ENCODE measurements around the gene ABTB2. TPM values are rescaled to one million over a fixed set of nuclear protein-coding genes. Genes with fewer than 3 reads are reported as not detected.

ABTB2 gene
- total and polyA plus RNA-seq, 2 of the 8 experiments (the other 6 are each of a cell fraction or from before 2014, with no cell fraction given): 7.7 to 10.2 TPM

- ChIA-PET CTCF (ENCODE audit: partially characterized antibody) (interaction anchor here (0.6 to 2.2 kb wide), 5 partner anchors 9 to 104 kb away, joined by 3 to 9 read pairs (median 4); no protein-coding TSS in a partner anchor), POLR2A (ENCODE audit: partially characterized antibody) (no interaction called here)
- H3K4me2 ChIP-seq (ENCODE audit: insufficient read depth in 1 of 2, low read depth in 2 of 2, low read length in 2 of 2): no peak overlapping the region
- FAIRE-seq: no peak
- no peak overlapping the region for H4K5ac ChIP-seq (ENCODE audit: insufficient read length, low read depth, low read length)
- no peak overlapping the region for H2BK12ac ChIP-seq (ENCODE audit: low read depth, low read length)
- no peaks in the 10 kb centered on the region for H3K23me2 ChIP-seq (ENCODE audit: low read depth, low read length)
- no peak overlapping the region for H3K27ac ChIP-seq (ENCODE audit: low read depth, low read length)
- H2AFZ ChIP-seq (ENCODE audit: low read length): no peak overlapping the region
- no peak for TF ChIP-seq CEBPB (IDR thresholded peaks at IDR 0.05; ENCODE audit: low read depth, low read length)
- no peak for TF ChIP-seq YY1 (IDR thresholded peaks at IDR 0.05; ENCODE audit: low read depth, low read length)
- no peak for TF ChIP-seq SP4 (IDR thresholded peaks at IDR 0.05; ENCODE audit: low read length)
- no peak for TF ChIP-seq NANOG (IDR thresholded peaks at IDR 0.05; ENCODE audit: insufficient read depth, low read depth, low read length, poor library complexity, severe bottlenecking)
- no peak for TF ChIP-seq CHD2 (IDR thresholded peaks at IDR 0.05; ENCODE audit: low read length)
- TF ChIP-seq SUZ12 (IDR thresholded peaks at IDR 0.05; ENCODE audit: low read length): no peak
- TF ChIP-seq EP300 (IDR thresholded peaks at IDR 0.05; ENCODE audit: borderline replicate concordance in 1 of 2, low read depth in 2 of 2, low read length in 2 of 2): no peak
- H3K79me2 ChIP-seq (ENCODE audit: control insufficient read depth in 1 of 2, insufficient read depth in 2 of 2, low read length in 2 of 2): no peaks in the 10 kb centered on the region
- H2BK120ac ChIP-seq (replicated peaks; ENCODE audit: low read depth, low read length): no peak overlapping the region
- no peaks in the 10 kb centered on the region for H4K20me1 ChIP-seq (replicated peaks in 1 of 2; ENCODE audit: control insufficient read depth in 1 of 2, insufficient read depth in 2 of 2, low read length in 2 of 2)
- H4K8ac ChIP-seq (ENCODE audit: extremely low read depth, insufficient read depth, low read length): no peak overlapping the region
- no peak overlapping the region for H3K23ac ChIP-seq (ENCODE audit: insufficient read length)
- 94% methylated on average over 4 of the region's 4 CpGs; no CpG with 5 or more reads in 1 of the 2 experiments for WGBS, 2 experiments (ENCODE audit: extremely low coverage in 1 of 2, insufficient coverage in 1 of 2, insufficient read length in 1 of 2, insufficient replicate concordance in 2 of 2, low coverage in 1 of 2, low lambda C conversion rate in 2 of 2, missing lambda C conversion rate in 1 of 2)
- no peak overlapping the region for H3K14ac ChIP-seq (ENCODE audit: insufficient read length)
- H3K36me3 ChIP-seq (ENCODE audit: control insufficient read depth in 2 of 4, insufficient read depth in 4 of 4, low read length in 3 of 4): no peaks in the 10 kb centered on the region
- no peak overlapping the region for H3K18ac ChIP-seq (ENCODE audit: extremely low read depth, low read length)
- no peak overlapping the region for H2BK20ac ChIP-seq (ENCODE audit: low read length)
- H3K79me1 ChIP-seq (ENCODE audit: low read depth, low read length): no peaks in the 10 kb centered on the region
- no peak overlapping the region for H2AK5ac ChIP-seq (ENCODE audit: low read depth, low read length)
- H2BK5ac ChIP-seq (ENCODE audit: low read depth, low read length): no peak overlapping the region
- H3K4ac ChIP-seq (replicated peaks; ENCODE audit: insufficient read length, low read depth, low read length): no peak overlapping the region
- H3K9ac ChIP-seq (replicated peaks in 1 of 4; ENCODE audit: extremely low read depth in 1 of 4, low read depth in 3 of 4, low read length in 3 of 4): no peak overlapping the region
- H3K4me3 ChIP-seq (ENCODE audit: extremely low read depth in 1 of 4, insufficient read depth in 2 of 4, low read depth in 3 of 4, low read length in 4 of 4): no peak overlapping the region
- H4K91ac ChIP-seq (replicated peaks; ENCODE audit: insufficient read length, low read length): no peak overlapping the region
- no peaks in the 10 kb centered on the region; a peak in 1 of 4 replicates for H3K9me3 ChIP-seq (ENCODE audit: insufficient read depth in 2 of 2, low read depth in 1 of 2, low read length in 1 of 2)
- H3K4me1 ChIP-seq (replicated peaks in 1 of 4; ENCODE audit: control insufficient read depth in 3 of 4, insufficient read depth in 4 of 4, low read length in 3 of 4): peaks cover 0 to 3% (median 1%) of the 10 kb centered on the region in 4 experiments; a peak in 1 of 7 replicates
- no peak overlapping the region for H2BK15ac ChIP-seq (ENCODE audit: low read length)
- no peak overlapping the region for H3K56ac ChIP-seq (replicated peaks; ENCODE audit: insufficient read length, low read depth, low read length)
- no peaks in the 10 kb centered on the region for H3K27me3 ChIP-seq (replicated peaks in 1 of 4; ENCODE audit: control insufficient read depth in 3 of 4, extremely low read depth in 1 of 4, insufficient read depth in 3 of 4, low read length in 3 of 4)
- no peak for DNase-seq (ENCODE audit: low read depth in 1 of 2, low spot score in 2 of 2)
Observed at GRCh38 chr11:34275486-34275885, 82.3 kb downstream of the ABTB2 start.
